ENCODE measurements around the gene C2CD2. TPM values are rescaled to one million over a fixed set of nuclear protein-coding genes. Genes with fewer than 3 reads are reported as not detected.
"Not testable (repeated sequence)": the region's sequence is repeated elsewhere in the genome, so short reads cannot be mapped to it uniquely, and the experiment has no call there.

Gene C2CD2
- total RNA-seq, 2 donors from 2014 or later: 13.3 to 16.1 TPM

- H3K4me1 ChIP-seq: no peaks in the 10 kb centered on the region
- no peak overlapping the region for H3K27ac ChIP-seq
- no peak for DNase-seq
- no peak overlapping the region for H3K9ac ChIP-seq (ENCODE audit: low read depth in 2 of 2, low read length in 2 of 2)
- intact Hi-C loops (cut with DNase I): no loop called here
- H3K4me3 ChIP-seq: no peak overlapping the region
- no peaks in the 10 kb centered on the region for H3K9me3 ChIP-seq
- no peaks in the 10 kb centered on the region for H3K36me3 ChIP-seq
- no peak for TF ChIP-seq CTCF (IDR thresholded peaks at IDR 0.05)
- no peaks in the 10 kb centered on the region for H3K27me3 ChIP-seq
Measured at GRCh38 chr21:41997657-41998056, 43.8 kb upstream of the C2CD2 start.

GRCh38 chr21:41995577-41995976, 41.8 kb upstream of the C2CD2 start:
- H3K4me3 ChIP-seq: no peak overlapping the region
- no peak overlapping the region for H3K27ac ChIP-seq
- intact Hi-C loops (cut with DNase I): no loop called here
- no peak for DNase-seq
- TF ChIP-seq CTCF (IDR thresholded peaks at IDR 0.05): no peak
- H3K9me3 ChIP-seq: no peaks in the 10 kb centered on the region
- H3K27me3 ChIP-seq: no peaks in the 10 kb centered on the region
- H3K4me1 ChIP-seq: no peaks in the 10 kb centered on the region
- H3K36me3 ChIP-seq: no peaks in the 10 kb centered on the region
- H3K9ac ChIP-seq (ENCODE audit: low read depth in 2 of 2, low read length in 2 of 2): no peak overlapping the region

GRCh38 chr21:41994613-41995012, 40.8 kb upstream of the C2CD2 start:
- intact Hi-C loops (cut with DNase I); H3K27me3 ChIP-seq; H3K4me1 ChIP-seq; H3K36me3 ChIP-seq; DNase-seq; H3K9ac ChIP-seq (ENCODE audit: low read depth in 2 of 2, low read length in 2 of 2); H3K9me3 ChIP-seq; H3K27ac ChIP-seq; H3K4me3 ChIP-seq: not testable (repeated sequence)

GRCh38 chr21:41993744-41994143, 39.9 kb upstream of the C2CD2 start:
- H3K4me1 ChIP-seq: no peaks in the 10 kb centered on the region
- intact Hi-C loops (cut with DNase I): no loop called here
- H3K4me3 ChIP-seq: no peak overlapping the region
- no peaks in the 10 kb centered on the region for H3K9me3 ChIP-seq
- H3K9ac ChIP-seq (ENCODE audit: low read depth in 2 of 2, low read length in 2 of 2): no peak overlapping the region
- DNase-seq: no peak
- H3K27me3 ChIP-seq: no peaks in the 10 kb centered on the region
- H3K27ac ChIP-seq: no peak overlapping the region
- H3K36me3 ChIP-seq: no peaks in the 10 kb centered on the region
- no peak for TF ChIP-seq CTCF (IDR thresholded peaks at IDR 0.05)

GRCh38 chr21:41992576-41992975, 38.8 kb upstream of the C2CD2 start:
- Histone ChIP-seq H3K4me1 (no peaks in the 10 kb centered on the region), H3K9me3 (no peaks in the 10 kb centered on the region), H3K4me3 (no peak overlapping the region), H3K9ac (ENCODE audit: low read depth in 2 of 2, low read length in 2 of 2) (no peak overlapping the region), H3K27me3 (no peaks in the 10 kb centered on the region), H3K27ac (no peak overlapping the region), H3K36me3 (no peaks in the 10 kb centered on the region)
- no peak for DNase-seq
- TF ChIP-seq CTCF (IDR thresholded peaks at IDR 0.05): no peak
- intact Hi-C loops (cut with DNase I): no loop called here

GRCh38 chr21:41991659-41992058, 37.8 kb upstream of the C2CD2 start:
- Histone ChIP-seq H3K36me3 (no peaks in the 10 kb centered on the region), H3K9ac (ENCODE audit: low read depth in 2 of 2, low read length in 2 of 2) (no peak overlapping the region), H3K27me3 (no peaks in the 10 kb centered on the region), H3K4me3 (no peak overlapping the region), H3K27ac (no peak overlapping the region), H3K4me1 (no peaks in the 10 kb centered on the region), H3K9me3 (no peaks in the 10 kb centered on the region)
- TF ChIP-seq CTCF (IDR thresholded peaks at IDR 0.05): no peak
- intact Hi-C loops (cut with DNase I): no loop called here
- no peak for DNase-seq

Data from colonic mucosa (tissue), 4 donors.